NOMO-1 treated with DMSO at 0.1 percent for 48 hours (cell line): ENCODE measurements around the gene NXPH2.
"Not testable (repeated sequence)": the region's sequence is repeated elsewhere in the genome, so short reads cannot be mapped to it uniquely, and the experiment has no call there.

Experiments
- DNase-seq: peaks from one replicate; lab custom pipeline; 2025; ENCODE audit not compliant: unreplicated experiment; lab: John Stamatoyannopoulos, UW

Gene NXPH2

GRCh38 chr2:138712212-138712979 lies 67.8 kb downstream of the NXPH2 start:
- no peak for DNase-seq

GRCh38 chr2:138711812-138712211 lies 68.4 kb downstream of the NXPH2 start:
- DNase-seq: no peak

GRCh38 chr2:138708682-138709241 lies 71.4 kb downstream of the NXPH2 start:
- no peak for DNase-seq

- no peak for DNase-seq
Measured at GRCh38 chr2:138707392-138708074, 72.7 kb downstream of the NXPH2 start.

GRCh38 chr2:138703242-138703641 lies 76.9 kb downstream of the NXPH2 start:
- DNase-seq: no peak

GRCh38 chr2:138700716-138701115 lies 79.5 kb downstream of the NXPH2 start:
- DNase-seq: no peak

- DNase-seq: no peak
Measured at GRCh38 chr2:138699421-138699820, 80.8 kb downstream of the NXPH2 start.

- DNase-seq: no peak
Measured at GRCh38 chr2:138698428-138698827, 81.8 kb downstream of the NXPH2 start.

GRCh38 chr2:138691667-138692066 lies 88.5 kb downstream of the NXPH2 start:
- DNase-seq: no peak

- peak; percentile 49 for DNase-seq
Measured at GRCh38 chr2:138689705-138690104, 90.5 kb downstream of the NXPH2 start.

- DNase-seq: no peak
Measured at GRCh38 chr2:138682163-138682562, 98.0 kb downstream of the NXPH2 start.

GRCh38 chr2:138677221-138677620 lies 103.0 kb downstream of the NXPH2 start:
- DNase-seq: no peak

GRCh38 chr2:138676619-138677021 lies 103.6 kb downstream of the NXPH2 start:
- DNase-seq: no peak

- DNase-seq: no peak
Measured at GRCh38 chr2:138671566-138671965, 108.6 kb downstream of the NXPH2 start.

GRCh38 chr2:138670734-138671133 lies 109.5 kb downstream of the NXPH2 start:
- DNase-seq: no peak

- DNase-seq: no peak
Measured at GRCh38 chr2:138665937-138666336, 114.3 kb downstream of the NXPH2 start.

- no peak for DNase-seq
Measured at GRCh38 chr2:138658187-138658894, 121.8 kb downstream of the NXPH2 start.

GRCh38 chr2:138654146-138654545 lies 126.0 kb downstream of the NXPH2 start:
- no peak for DNase-seq

- no peak for DNase-seq
Measured at GRCh38 chr2:138652378-138652777, 127.8 kb downstream of the NXPH2 start.

- no peak for DNase-seq
Measured at GRCh38 chr2:138649571-138649970, 130.6 kb downstream of the NXPH2 start.

GRCh38 chr2:138648606-138649005 lies 131.6 kb downstream of the NXPH2 start:
- DNase-seq: no peak

- DNase-seq: not testable (repeated sequence)
Measured at GRCh38 chr2:138644776-138645175, 135.4 kb downstream of the NXPH2 start.
